ENCODE data around the gene STH. TPM values are rescaled to one million over a fixed set of nuclear protein-coding genes. Genes with fewer than 3 reads are reported as not detected.
A peak's percentile ranks its signal among the peaks of the same experiment; 100 is the strongest.
"Not testable (repeated sequence)": the region's sequence is repeated elsewhere in the genome, so short reads cannot be mapped to it uniquely, and the experiment has no call there.

Gene STH
- total RNA-seq, 1 experiment from 2014 or later, result not detected

- H3K36me3 ChIP-seq, result no peaks in the 10 kb centered on the region
- peaks cover 2% of the 10 kb centered on the region; the same call in 1 of the 2 replicates for H3K9me3 ChIP-seq
- H3K27me3 ChIP-seq, result no peaks in the 10 kb centered on the region
- H3K4me3 ChIP-seq, result no peak overlapping the region
- no peak for DNase-seq
These were observed 5.0 kb upstream of the STH start for GRCh38 chr17:45993962-45994627.

GRCh38 chr17:45994987-45995386, 4.1 kb upstream of the STH start:
- DNase-seq, result no peak

GRCh38 chr17:45995627-45996270, 3.3 kb upstream of the STH start:
- H3K4me3 ChIP-seq, result no peak overlapping the region
- H3K27me3 ChIP-seq, result no peaks in the 10 kb centered on the region
- no peak for DNase-seq
- no peaks in the 10 kb centered on the region for H3K36me3 ChIP-seq
- no peaks in the 10 kb centered on the region for H3K9me3 ChIP-seq

More at GRCh38 chr17:45994987-45995386, 4.1 kb upstream of the STH start:
- H3K4me3 ChIP-seq, result no peak overlapping the region
- H3K27me3 ChIP-seq, result no peaks in the 10 kb centered on the region
- no peaks in the 10 kb centered on the region for H3K9me3 ChIP-seq
- H3K36me3 ChIP-seq, result no peaks in the 10 kb centered on the region

- no peak for DNase-seq
- Histone ChIP-seq H3K4me3 (no peak overlapping the region), H3K9me3 (no peaks in the 10 kb centered on the region), H3K36me3 (no peaks in the 10 kb centered on the region), H3K27me3 (no peaks in the 10 kb centered on the region)
These were observed 2.6 kb upstream of the STH start for GRCh38 chr17:45996282-45996937.

GRCh38 chr17:45997166-45997565, 1.9 kb upstream of the STH start:
- no peak for DNase-seq
- no peaks in the 10 kb centered on the region for H3K9me3 ChIP-seq
- no peak overlapping the region for H3K4me3 ChIP-seq
- H3K27me3 ChIP-seq, result no peaks in the 10 kb centered on the region
- no peaks in the 10 kb centered on the region for H3K36me3 ChIP-seq

- no peak overlapping the region for H3K4me3 ChIP-seq
- no peaks in the 10 kb centered on the region for H3K27me3 ChIP-seq
- DNase-seq, result peak; percentile 43
- H3K9me3 ChIP-seq, result no peaks in the 10 kb centered on the region
- no peaks in the 10 kb centered on the region for H3K36me3 ChIP-seq
These were observed 1.4 kb upstream of the STH start for GRCh38 chr17:45997624-45998023.

GRCh38 chr17:45999900-46000290, 845 bp downstream of the STH start:
- Histone ChIP-seq H3K4me3 (no peak overlapping the region), H3K36me3 (no peaks in the 10 kb centered on the region), H3K9me3 (no peaks in the 10 kb centered on the region), H3K27me3 (no peaks in the 10 kb centered on the region)
- no peak for DNase-seq

GRCh38 chr17:46000292-46000691, 1.2 kb downstream of the STH start:
- no peak overlapping the region for H3K4me3 ChIP-seq
- H3K9me3 ChIP-seq, result no peaks in the 10 kb centered on the region
- DNase-seq, result no peak
- H3K36me3 ChIP-seq, result no peaks in the 10 kb centered on the region
- H3K27me3 ChIP-seq, result no peaks in the 10 kb centered on the region

- no peaks in the 10 kb centered on the region for H3K9me3 ChIP-seq
- no peak overlapping the region for H3K4me3 ChIP-seq
- H3K36me3 ChIP-seq, result no peaks in the 10 kb centered on the region
- no peak for DNase-seq
- no peaks in the 10 kb centered on the region for H3K27me3 ChIP-seq
These were observed 1.7 kb downstream of the STH start for GRCh38 chr17:46000757-46001156.

- H3K4me3 ChIP-seq, result no peak overlapping the region
- no peak for DNase-seq
These were observed 2.6 kb downstream of the STH start for GRCh38 chr17:46001390-46002310.

GRCh38 chr17:46002311-46002972, 3.4 kb downstream of the STH start:
- no peaks in the 10 kb centered on the region for H3K9me3 ChIP-seq
- H3K27me3 ChIP-seq, result no peaks in the 10 kb centered on the region
- peak; percentile 40 for DNase-seq
- H3K36me3 ChIP-seq, result no peaks in the 10 kb centered on the region
- no peak overlapping the region for H3K4me3 ChIP-seq

More at GRCh38 chr17:46001390-46002310, 2.6 kb downstream of the STH start:
- Histone ChIP-seq H3K36me3 (no peaks in the 10 kb centered on the region), H3K9me3 (no peaks in the 10 kb centered on the region), H3K27me3 (no peaks in the 10 kb centered on the region)

- no peak for DNase-seq
- Histone ChIP-seq H3K4me3 (no peak overlapping the region), H3K36me3 (no peaks in the 10 kb centered on the region), H3K27me3 (no peaks in the 10 kb centered on the region), H3K9me3 (no peaks in the 10 kb centered on the region)
These were observed 3.9 kb downstream of the STH start for GRCh38 chr17:46002973-46003316.

- Histone ChIP-seq H3K36me3 (no peaks in the 10 kb centered on the region), H3K4me3 (no peak overlapping the region), H3K9me3 (no peaks in the 10 kb centered on the region), H3K27me3 (no peaks in the 10 kb centered on the region)
- DNase-seq, result peak; percentile 41
These were observed 5.1 kb downstream of the STH start for GRCh38 chr17:46003907-46004748.

- not testable (repeated sequence) for DNase-seq, H3K36me3 ChIP-seq, H3K9me3 ChIP-seq, H3K27me3 ChIP-seq, H3K4me3 ChIP-seq
These were observed 7.0 kb downstream of the STH start for GRCh38 chr17:46006082-46006481.

GRCh38 chr17:46007461-46007965, 8.5 kb downstream of the STH start:
- H3K27me3 ChIP-seq, result no peaks in the 10 kb centered on the region
- no peak overlapping the region for H3K4me3 ChIP-seq
- no peaks in the 10 kb centered on the region for H3K36me3 ChIP-seq
- no peaks in the 10 kb centered on the region for H3K9me3 ChIP-seq
- DNase-seq, result no peak
